Ishikawa (cell line): Measurements from ENCODE around the gene WDR5B.

Source experiments
- CEBPB ChIP-seq: IDR thresholded peaks from 2 replicates; pipeline ENCODE4 v1.6.1; 2012
- CREB1 ChIP-seq: IDR thresholded peaks from 2 replicates; pipeline ENCODE4 v1.6.1; 2012; ENCODE audit warnings: low read depth
- EP300 ChIP-seq: IDR thresholded peaks from 2 replicates; pipeline ENCODE4 v1.6.1; 2012; ENCODE audit warnings: borderline replicate concordance
- MAX ChIP-seq: IDR thresholded peaks from 2 replicates; pipeline ENCODE4 v1.6.1; 2012
- NFIC ChIP-seq: IDR thresholded peaks from 2 replicates; pipeline ENCODE4 v1.6.1; 2012
- RAD21 ChIP-seq: IDR thresholded peaks from 2 replicates; pipeline ENCODE4 v1.6.1; 2012; ENCODE audit warnings: low read depth
- REST ChIP-seq: IDR thresholded peaks from 2 replicates; pipeline ENCODE4 v1.6.1; 2012; ENCODE audit warnings: low read depth, mild to moderate bottlenecking
- TAF1 ChIP-seq: IDR thresholded peaks from 2 replicates; pipeline ENCODE4 v1.6.1; 2012; ENCODE audit warnings: low read depth, mild to moderate bottlenecking
- TCF12 ChIP-seq: IDR thresholded peaks from 2 replicates; pipeline ENCODE4 v1.6.1; 2012; ENCODE audit warnings: low read depth
- USF1 ChIP-seq: IDR thresholded peaks from 2 replicates; pipeline ENCODE4 v1.6.1; 2012
- YY1 ChIP-seq: IDR thresholded peaks from 2 replicates; pipeline ENCODE4 v1.6.1; 2012; ENCODE audit warnings: low read depth
- ZBTB7A ChIP-seq: IDR thresholded peaks from 2 replicates; pipeline ENCODE4 v1.6.1; 2012; ENCODE audit warnings: low read depth

GRCh38 chr3:122415104-122415744 lies 638 bp downstream of the WDR5B start:
- TF ChIP-seq YY1 (no peak), REST (no peak), MAX (no peak), CREB1 (no peak), TAF1 (no peak), RAD21 (no peak), TCF12 (no peak), EP300 (no peak), NFIC (0 out of 2 replicates have a peak, but pooled peaks have one; percentile 7), CEBPB (no peak), ZBTB7A (no peak), USF1 (no peak)
